GM23338 (cell line): ENCODE measurements around the gene SPDL1. TPM values are rescaled to one million over a fixed set of nuclear protein-coding genes. Genes with fewer than 3 reads are reported as not detected.

Source experiments
- ATAC-seq: fragments of 200-7000 bp; cut with Tn5 transposase; 3 replicates; pipeline ENCODE4 v1.9.1; 2020
- DNase-seq: peaks from one replicate; pipeline ENCODE4 v3.0.0-alpha.2; 2015; ENCODE audit warnings: low spot score
- H2AFZ ChIP-seq: fragments of 200-600 bp; sonication (generic); 2 replicates; pipeline ENCODE4 v1.8.0; 2016; ENCODE audit warnings: antibody characterized with exemption, mild to moderate bottlenecking, moderate library complexity
- H3F3A ChIP-seq: fragments of 200-600 bp; sonication (generic); replicated peaks from 2 replicates; pipeline ENCODE4 v1.8.0; 2017; ENCODE audit warnings: antibody characterized with exemption, mixed run types, low read depth
- H3K27ac ChIP-seq: fragments of 200-600 bp; sonication (generic); 2 replicates; pipeline ENCODE4 v1.6.1; 2016; ENCODE audit warnings: low read depth
- H3K27me3 ChIP-seq: fragments of 200-600 bp; sonication (generic); 2 replicates; pipeline ENCODE4 v1.8.0; 2016; ENCODE audit warnings: mild to moderate bottlenecking, mixed run types, moderate library complexity; ENCODE audit not compliant: insufficient read depth
- H3K36me3 ChIP-seq: fragments of 200-600 bp; sonication (generic); 2 replicates; pipeline ENCODE4 v1.8.0; 2016; ENCODE audit warnings: mild to moderate bottlenecking; ENCODE audit not compliant: insufficient read depth
- H3K4me1 ChIP-seq: fragments of 200-600 bp; sonication (generic); 2 replicates; pipeline ENCODE4 v1.8.0; 2016; ENCODE audit warnings: mild to moderate bottlenecking, moderate library complexity; ENCODE audit not compliant: insufficient read depth
- H3K4me2 ChIP-seq: fragments of 200-600 bp; sonication (generic); 2 replicates; pipeline ENCODE4 v1.7.1; 2017; ENCODE audit warnings: mixed run types
- H3K4me3 ChIP-seq: fragments of 200-600 bp; sonication (generic); 2 replicates; pipeline ENCODE4 v1.6.1; 2016; ENCODE audit warnings: mixed run types
- H3K79me2 ChIP-seq: fragments of 200-600 bp; sonication (generic); replicated peaks from 2 replicates; pipeline ENCODE4 v1.8.0; 2017; ENCODE audit warnings: mild to moderate bottlenecking; ENCODE audit not compliant: insufficient read depth
- H3K9me2 ChIP-seq: fragments of 200-600 bp; sonication (generic); 2 replicates; pipeline ENCODE4 v1.8.0; 2017; ENCODE audit not compliant: insufficient read depth
- H4K20me1 ChIP-seq: fragments of 200-600 bp; sonication (generic); replicated peaks from 2 replicates; pipeline ENCODE4 v1.8.0; 2017; ENCODE audit warnings: mild to moderate bottlenecking; ENCODE audit not compliant: insufficient read depth
- H3K27ac Mint-ChIP-seq: 2 replicates; pipeline ENCODE4 v1.8.0; 2020; ENCODE audit warnings: inconsistent platforms, mild to moderate bottlenecking, moderate library complexity, mixed read lengths
- H3K27me3 Mint-ChIP-seq: 3 replicates; pipeline ENCODE4 v1.8.0; 2022; ENCODE audit warnings: low read depth, mild to moderate bottlenecking, moderate library complexity, mixed read lengths, inconsistent platforms; ENCODE audit not compliant: insufficient read depth, poor library complexity
- H3K36me3 Mint-ChIP-seq: 3 replicates; pipeline ENCODE4 v1.8.0; 2021; ENCODE audit warnings: low read depth, mild to moderate bottlenecking, inconsistent platforms, moderate library complexity, mixed read lengths
- H3K4me1 Mint-ChIP-seq: 3 replicates; pipeline ENCODE4 v1.8.0; 2020; ENCODE audit warnings: mild to moderate bottlenecking, inconsistent platforms, mixed read lengths
- H3K4me3 Mint-ChIP-seq: 3 replicates; pipeline ENCODE4 v1.8.0; 2021; ENCODE audit warnings: moderate library complexity, mild to moderate bottlenecking, inconsistent platforms, mixed read lengths
- H3K9me3 Mint-ChIP-seq: 3 replicates; pipeline ENCODE4 v1.8.0; 2020; ENCODE audit warnings: moderate library complexity, mild to moderate bottlenecking, inconsistent platforms, mixed read lengths
- CREB1 ChIP-seq: fragments of 250-450 bp; sonication (Bioruptor Pico); IDR thresholded peaks from 2 replicates; pipeline ENCODE4 v1.5.0; 2020; ENCODE audit warnings: low read depth, mild to moderate bottlenecking, moderate library complexity
- EZH2 ChIP-seq: fragments of 200-600 bp; sonication (generic); IDR thresholded peaks from one replicate; pipeline ENCODE4 v1.8.0; 2017; ENCODE audit warnings: antibody characterized with exemption, mild to moderate bottlenecking, low read depth; ENCODE audit not compliant: unreplicated experiment
- NANOG ChIP-seq: IDR thresholded peaks from 2 replicates; pipeline ENCODE4 v1.6.1; 2016; ENCODE audit warnings: antibody characterized with exemption, borderline replicate concordance
- STAT1 ChIP-seq: IDR thresholded peaks from one replicate; pipeline ENCODE4 v1.6.1; 2016; ENCODE audit warnings: antibody characterized with exemption; ENCODE audit not compliant: unreplicated experiment
- ZNF114 ChIP-seq: fragments of 250-450 bp; sonication (Bioruptor Pico); IDR thresholded peaks from 2 replicates; pipeline ENCODE4 v1.5.0; 2020; ENCODE audit warnings: mild to moderate bottlenecking, moderate library complexity
- ZNF462 ChIP-seq: fragments of 250-450 bp; sonication (Bioruptor Pico); IDR thresholded peaks from 2 replicates; pipeline ENCODE4 v1.5.0; 2020; ENCODE audit warnings: mild to moderate bottlenecking, moderate library complexity
- polyA plus RNA-seq: library from polyadenylated mRNA; unstranded; fragments of >200 nt; fragmentation: Nextera tagmentation; extraction: Ambion mirVana; gene quantifications from 2 replicates; pipeline ENCODE4 v1.2.1, GENCODE V29; 2016
- total RNA-seq: library from RNA; depleted of rRNA; stranded (reverse); fragments of >200 nt; shearing (Covaris generic); gene quantifications from 2 replicates; pipeline ENCODE4 v1.2.3, GENCODE V29; 2014
- TF ChIP-seq, protein P1 (sequence below): IDR thresholded peaks from one replicate; pipeline ENCODE4 v1.6.1; 2018; ENCODE audit warnings: antibody characterized with exemption; ENCODE audit not compliant: unreplicated experiment
- TF ChIP-seq, protein P2 (sequence below): IDR thresholded peaks from 2 replicates; pipeline ENCODE4 v1.6.1; 2016; ENCODE audit warnings: antibody characterized with exemption
- TF ChIP-seq, protein P3 (sequence below), 2 experiments: fragments of 200-600 bp in 1 of 2; sonication (generic) in 1 of 2; conservative IDR thresholded peaks; 2 replicates each; pipeline versions ENCODE4 v1.5.1 to v1.6.1; 2016 to 2017; ENCODE audit warnings: antibody characterized with exemption in 2 of 2, low read depth in 2 of 2, mild to moderate bottlenecking in 2 of 2, moderate library complexity in 1 of 2

SPDL1 gene
- total and polyA plus RNA-seq, 2 experiments from 2014 or later, result 76.9 to 79.6 TPM

- TF ChIP-seq ZNF462 (CRISPR knock-in tag) (no peak), EZH2 (no peak), NANOG (no peak)
- TF ChIP-seq, protein P1, sequence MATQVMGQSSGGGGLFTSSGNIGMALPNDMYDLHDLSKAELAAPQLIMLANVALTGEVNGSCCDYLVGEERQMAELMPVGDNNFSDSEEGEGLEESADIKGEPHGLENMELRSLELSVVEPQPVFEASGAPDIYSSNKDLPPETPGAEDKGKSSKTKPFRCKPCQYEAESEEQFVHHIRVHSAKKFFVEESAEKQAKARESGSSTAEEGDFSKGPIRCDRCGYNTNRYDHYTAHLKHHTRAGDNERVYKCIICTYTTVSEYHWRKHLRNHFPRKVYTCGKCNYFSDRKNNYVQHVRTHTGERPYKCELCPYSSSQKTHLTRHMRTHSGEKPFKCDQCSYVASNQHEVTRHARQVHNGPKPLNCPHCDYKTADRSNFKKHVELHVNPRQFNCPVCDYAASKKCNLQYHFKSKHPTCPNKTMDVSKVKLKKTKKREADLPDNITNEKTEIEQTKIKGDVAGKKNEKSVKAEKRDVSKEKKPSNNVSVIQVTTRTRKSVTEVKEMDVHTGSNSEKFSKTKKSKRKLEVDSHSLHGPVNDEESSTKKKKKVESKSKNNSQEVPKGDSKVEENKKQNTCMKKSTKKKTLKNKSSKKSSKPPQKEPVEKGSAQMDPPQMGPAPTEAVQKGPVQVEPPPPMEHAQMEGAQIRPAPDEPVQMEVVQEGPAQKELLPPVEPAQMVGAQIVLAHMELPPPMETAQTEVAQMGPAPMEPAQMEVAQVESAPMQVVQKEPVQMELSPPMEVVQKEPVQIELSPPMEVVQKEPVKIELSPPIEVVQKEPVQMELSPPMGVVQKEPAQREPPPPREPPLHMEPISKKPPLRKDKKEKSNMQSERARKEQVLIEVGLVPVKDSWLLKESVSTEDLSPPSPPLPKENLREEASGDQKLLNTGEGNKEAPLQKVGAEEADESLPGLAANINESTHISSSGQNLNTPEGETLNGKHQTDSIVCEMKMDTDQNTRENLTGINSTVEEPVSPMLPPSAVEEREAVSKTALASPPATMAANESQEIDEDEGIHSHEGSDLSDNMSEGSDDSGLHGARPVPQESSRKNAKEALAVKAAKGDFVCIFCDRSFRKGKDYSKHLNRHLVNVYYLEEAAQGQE, result no peak
These were observed 5.6 kb upstream of the SPDL1 start (continued) for GRCh38 chr5:169577951-169578350.

DNA sequence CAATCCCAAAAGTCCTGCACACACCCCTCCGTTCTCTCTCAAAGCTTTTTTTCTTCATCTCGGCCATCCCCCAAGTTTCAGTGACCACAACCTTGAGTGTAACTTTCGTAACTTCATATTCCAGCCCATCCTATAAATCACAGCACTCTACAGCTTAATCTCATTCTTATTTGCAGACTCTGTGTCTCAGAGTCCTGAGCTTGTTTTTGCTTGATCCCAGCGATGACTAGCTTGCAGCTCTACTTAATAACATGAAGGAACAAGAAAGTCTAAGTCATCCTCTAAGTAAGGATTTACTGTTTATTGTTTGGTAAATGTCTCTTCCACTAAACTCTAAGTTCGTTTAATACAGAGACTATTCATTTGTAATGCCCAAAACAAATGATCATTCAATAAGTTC is 2.6 kb upstream of the SPDL1 start:
- peaks cover 7% of the 10 kb centered on the region for H3K27me3 Mint-ChIP-seq
- no peak overlapping the region for H3K27ac ChIP-seq
- H3K27me3 ChIP-seq, result no peaks in the 10 kb centered on the region
- H3F3A ChIP-seq, result no peaks in the 10 kb centered on the region
- H3K4me1 ChIP-seq, result no peaks in the 10 kb centered on the region
- DNase-seq (no peak), ATAC-seq (no peak)
- no peak overlapping the region for H3K4me2 ChIP-seq
- H2AFZ ChIP-seq, result no peak overlapping the region
- H3K36me3 Mint-ChIP-seq, result no peaks in the 10 kb centered on the region
- H3K27ac Mint-ChIP-seq, result no peak overlapping the region
- H3K9me3 Mint-ChIP-seq, result no peaks in the 10 kb centered on the region
- H3K36me3 ChIP-seq, result no peaks in the 10 kb centered on the region
- peaks cover 8% of the 10 kb centered on the region; the same call in 2 of the 3 replicates for H3K4me1 Mint-ChIP-seq
- H3K4me3 ChIP-seq, result no peak overlapping the region
- H4K20me1 ChIP-seq, result no peaks in the 10 kb centered on the region
- H3K4me3 Mint-ChIP-seq, result no peak overlapping the region
- no peaks in the 10 kb centered on the region for H3K9me2 ChIP-seq
- H3K79me2 ChIP-seq, result peaks cover 22% of the 10 kb centered on the region
- TF ChIP-seq ZNF114 (CRISPR knock-in tag) (no peak), EZH2 (no peak), CREB1 (no peak), STAT1 (no peak), NANOG (no peak)
- TF ChIP-seq, protein P2, sequence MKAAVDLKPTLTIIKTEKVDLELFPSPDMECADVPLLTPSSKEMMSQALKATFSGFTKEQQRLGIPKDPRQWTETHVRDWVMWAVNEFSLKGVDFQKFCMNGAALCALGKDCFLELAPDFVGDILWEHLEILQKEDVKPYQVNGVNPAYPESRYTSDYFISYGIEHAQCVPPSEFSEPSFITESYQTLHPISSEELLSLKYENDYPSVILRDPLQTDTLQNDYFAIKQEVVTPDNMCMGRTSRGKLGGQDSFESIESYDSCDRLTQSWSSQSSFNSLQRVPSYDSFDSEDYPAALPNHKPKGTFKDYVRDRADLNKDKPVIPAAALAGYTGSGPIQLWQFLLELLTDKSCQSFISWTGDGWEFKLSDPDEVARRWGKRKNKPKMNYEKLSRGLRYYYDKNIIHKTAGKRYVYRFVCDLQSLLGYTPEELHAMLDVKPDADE, result no peak
- TF ChIP-seq, protein P3, sequence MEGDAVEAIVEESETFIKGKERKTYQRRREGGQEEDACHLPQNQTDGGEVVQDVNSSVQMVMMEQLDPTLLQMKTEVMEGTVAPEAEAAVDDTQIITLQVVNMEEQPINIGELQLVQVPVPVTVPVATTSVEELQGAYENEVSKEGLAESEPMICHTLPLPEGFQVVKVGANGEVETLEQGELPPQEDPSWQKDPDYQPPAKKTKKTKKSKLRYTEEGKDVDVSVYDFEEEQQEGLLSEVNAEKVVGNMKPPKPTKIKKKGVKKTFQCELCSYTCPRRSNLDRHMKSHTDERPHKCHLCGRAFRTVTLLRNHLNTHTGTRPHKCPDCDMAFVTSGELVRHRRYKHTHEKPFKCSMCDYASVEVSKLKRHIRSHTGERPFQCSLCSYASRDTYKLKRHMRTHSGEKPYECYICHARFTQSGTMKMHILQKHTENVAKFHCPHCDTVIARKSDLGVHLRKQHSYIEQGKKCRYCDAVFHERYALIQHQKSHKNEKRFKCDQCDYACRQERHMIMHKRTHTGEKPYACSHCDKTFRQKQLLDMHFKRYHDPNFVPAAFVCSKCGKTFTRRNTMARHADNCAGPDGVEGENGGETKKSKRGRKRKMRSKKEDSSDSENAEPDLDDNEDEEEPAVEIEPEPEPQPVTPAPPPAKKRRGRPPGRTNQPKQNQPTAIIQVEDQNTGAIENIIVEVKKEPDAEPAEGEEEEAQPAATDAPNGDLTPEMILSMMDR (conservative IDR thresholded peaks at IDR 0.05; ENCODE audit: low read depth in 2 of 2), result no peak
